ENCODE measurements around the gene PPIL1. TPM values are rescaled to one million over a fixed set of nuclear protein-coding genes. Genes with fewer than 3 reads are reported as not detected.

The PPIL1 gene
- total RNA-seq, 1 donor from 2014 or later: 49.5 TPM

DNA sequence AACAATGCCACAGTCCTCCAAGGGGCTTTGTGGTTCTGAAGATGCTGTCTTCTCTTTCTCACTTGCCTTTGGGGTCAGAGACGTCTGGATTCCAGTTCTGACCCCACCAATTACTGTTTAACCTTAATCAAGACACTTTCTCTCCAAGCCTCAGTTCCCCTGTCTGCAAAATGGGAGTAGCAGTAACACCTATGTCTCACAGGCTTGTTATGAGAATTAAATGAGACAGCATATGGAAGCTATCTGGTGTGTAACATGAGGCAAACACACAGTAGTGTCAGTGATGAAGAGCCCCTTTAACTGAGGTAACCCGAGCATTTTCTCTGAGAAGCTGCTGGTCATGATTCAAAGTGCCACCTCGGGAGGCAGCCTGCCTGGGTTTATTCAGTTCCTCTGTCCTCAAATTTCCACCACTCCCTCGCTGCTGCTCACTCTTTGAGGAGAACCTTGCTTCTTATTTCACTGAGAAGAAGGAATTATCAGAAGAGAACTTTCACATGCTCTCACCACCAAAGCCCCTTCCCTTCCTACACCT lies 11.7 kb downstream of the PPIL1 start:
- TF ChIP-seq CTCF (IDR thresholded peaks at IDR 0.05; ENCODE audit: insufficient read depth, low read length, poor library complexity, severe bottlenecking): no peak
- H3K27me3 ChIP-seq (ENCODE audit: control insufficient read depth, insufficient read depth, low read length): no peaks in the 10 kb centered on the region
- no peak for DNase-seq (ENCODE audit: low read depth)
- H3K36me3 ChIP-seq (ENCODE audit: control insufficient read depth, insufficient read depth, low read length): no peaks in the 10 kb centered on the region
- no peak overlapping the region for H3K4me3 ChIP-seq (ENCODE audit: low read depth, low read length)

DNA sequence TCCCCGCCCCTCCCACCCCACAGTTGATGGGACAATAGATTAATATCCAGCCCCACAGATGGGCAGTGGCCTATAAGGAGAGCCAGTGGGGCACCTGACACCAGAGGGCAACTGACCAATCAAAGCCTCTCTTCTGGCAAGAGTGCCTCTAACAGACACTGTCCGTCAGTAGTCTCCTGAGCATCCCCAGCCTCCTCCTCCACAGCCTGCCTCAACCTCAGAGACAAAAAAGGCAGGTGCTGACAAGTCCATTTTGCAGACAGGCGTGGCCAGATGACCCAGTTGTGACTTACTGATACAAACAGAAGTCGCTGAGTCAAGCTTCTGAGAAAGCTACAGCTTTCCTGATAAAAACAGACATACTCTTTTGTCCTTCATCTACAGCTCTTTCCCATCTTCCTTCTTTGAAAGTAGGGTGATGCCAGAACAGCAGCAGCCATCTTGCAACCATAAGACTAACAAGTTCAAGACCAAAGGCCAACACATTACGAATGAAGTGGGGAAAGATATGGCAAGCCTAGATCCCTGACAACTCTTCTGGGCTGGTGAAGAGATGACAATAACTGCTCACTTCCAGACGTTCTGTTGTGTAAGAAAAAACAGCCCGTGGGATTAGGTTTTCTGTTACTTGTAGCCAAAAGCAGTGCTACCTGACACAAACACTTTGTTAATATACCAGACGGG lies 12.3 kb downstream of the PPIL1 start:
- no peak overlapping the region for H3K4me3 ChIP-seq (ENCODE audit: low read depth, low read length)
- no peaks in the 10 kb centered on the region for H3K27me3 ChIP-seq (ENCODE audit: control insufficient read depth, insufficient read depth, low read length)
- DNase-seq (ENCODE audit: low read depth): no peak
- no peak for TF ChIP-seq CTCF (IDR thresholded peaks at IDR 0.05; ENCODE audit: insufficient read depth, low read length, poor library complexity, severe bottlenecking)
- no peaks in the 10 kb centered on the region for H3K36me3 ChIP-seq (ENCODE audit: control insufficient read depth, insufficient read depth, low read length)

DNA sequence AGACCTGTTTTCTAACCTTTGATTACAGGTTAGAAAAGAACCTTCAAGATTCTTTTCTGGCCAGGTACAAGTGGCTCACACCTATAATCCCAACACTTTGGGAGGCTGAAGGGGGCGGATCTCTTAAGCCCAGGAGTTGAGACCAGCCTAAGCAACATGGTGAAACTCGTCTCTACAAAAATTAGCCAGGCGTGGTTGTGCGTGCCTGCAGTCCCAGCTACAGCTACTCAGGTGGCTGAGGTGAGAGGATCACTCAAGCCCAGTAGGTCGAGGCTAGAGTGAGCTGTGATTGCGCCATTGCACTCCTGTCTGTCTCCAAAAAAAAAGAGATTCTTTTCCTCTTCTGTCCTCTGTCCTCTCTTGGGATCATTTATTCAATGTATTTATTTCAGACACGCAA lies 14.5 kb downstream of the PPIL1 start:
- DNase-seq (ENCODE audit: low read depth): no peak
- no peak overlapping the region for H3K4me3 ChIP-seq (ENCODE audit: low read depth, low read length)
- H3K27me3 ChIP-seq (ENCODE audit: control insufficient read depth, insufficient read depth, low read length): no peaks in the 10 kb centered on the region
- TF ChIP-seq CTCF (IDR thresholded peaks at IDR 0.05; ENCODE audit: insufficient read depth, low read length, poor library complexity, severe bottlenecking): no peak
- H3K36me3 ChIP-seq (ENCODE audit: control insufficient read depth, insufficient read depth, low read length): no peaks in the 10 kb centered on the region

DNA sequence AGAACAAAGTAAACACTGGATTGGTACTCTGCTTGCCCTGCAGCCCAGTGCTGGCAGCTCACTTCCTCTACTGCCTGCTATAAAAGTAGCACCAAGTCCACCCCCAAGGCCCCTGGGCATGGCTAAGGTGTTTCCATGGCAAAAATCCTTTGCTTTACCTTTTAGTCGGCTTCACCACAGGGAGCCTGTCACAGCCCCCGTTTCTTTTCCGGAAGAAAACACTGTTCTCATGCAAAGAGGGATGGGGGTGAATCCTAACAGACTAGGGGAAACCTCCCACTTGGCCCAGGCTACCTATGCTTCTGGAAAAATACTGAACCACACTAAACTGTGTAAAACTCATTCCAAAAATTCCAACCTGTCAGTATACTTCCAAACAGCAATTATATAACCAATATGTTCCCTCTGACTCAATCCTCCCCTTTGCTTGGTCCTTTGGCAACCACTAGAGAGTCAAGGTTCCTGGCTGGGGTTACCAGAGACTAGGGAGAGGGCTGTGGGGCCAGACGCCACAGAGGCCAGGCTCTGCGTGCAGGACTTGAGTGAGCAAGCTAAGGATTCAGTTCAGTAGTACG lies 16.1 kb downstream of the PPIL1 start:
- no peaks in the 10 kb centered on the region for H3K36me3 ChIP-seq (ENCODE audit: control insufficient read depth, insufficient read depth, low read length)
- DNase-seq (ENCODE audit: low read depth): no peak
- no peaks in the 10 kb centered on the region for H3K27me3 ChIP-seq (ENCODE audit: control insufficient read depth, insufficient read depth, low read length)
- no peak overlapping the region for H3K4me3 ChIP-seq (ENCODE audit: low read depth, low read length)
- no peak for TF ChIP-seq CTCF (IDR thresholded peaks at IDR 0.05; ENCODE audit: insufficient read depth, low read length, poor library complexity, severe bottlenecking)

DNA sequence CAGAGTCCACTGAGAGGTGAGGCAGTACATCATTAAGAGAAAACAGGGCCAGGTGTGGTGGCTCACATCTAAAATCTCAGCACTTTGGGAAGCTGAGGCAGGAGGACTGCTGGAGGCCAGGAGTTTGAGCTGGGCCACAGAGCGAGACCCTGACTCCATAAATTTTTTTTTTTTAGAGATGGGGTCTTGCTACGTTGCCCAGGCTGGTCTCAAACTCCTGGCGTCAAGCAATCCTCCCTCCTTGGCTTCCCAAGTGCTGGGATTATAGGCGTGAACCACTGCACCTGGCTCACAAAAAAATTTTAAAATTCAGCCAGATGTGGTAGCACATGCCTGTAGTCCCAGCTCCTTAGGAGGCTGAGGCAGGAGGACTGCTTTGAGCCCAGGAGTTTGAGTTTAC lies 17.3 kb downstream of the PPIL1 start:
- no peak for DNase-seq (ENCODE audit: low read depth)
- Histone ChIP-seq H3K36me3 (ENCODE audit: control insufficient read depth, insufficient read depth, low read length) (no peaks in the 10 kb centered on the region), H3K4me3 (ENCODE audit: low read depth, low read length) (no peak overlapping the region)

More for the DNA sequence above, 17.3 kb downstream of the PPIL1 start:
- no peaks in the 10 kb centered on the region for H3K27me3 ChIP-seq (ENCODE audit: control insufficient read depth, insufficient read depth, low read length)
- TF ChIP-seq CTCF (IDR thresholded peaks at IDR 0.05; ENCODE audit: insufficient read depth, low read length, poor library complexity, severe bottlenecking): no peak

Measured in kidney epithelial cell (primary cell).